ENCODE data around the gene PPP1CB.

Gene PPP1CB

DNA sequence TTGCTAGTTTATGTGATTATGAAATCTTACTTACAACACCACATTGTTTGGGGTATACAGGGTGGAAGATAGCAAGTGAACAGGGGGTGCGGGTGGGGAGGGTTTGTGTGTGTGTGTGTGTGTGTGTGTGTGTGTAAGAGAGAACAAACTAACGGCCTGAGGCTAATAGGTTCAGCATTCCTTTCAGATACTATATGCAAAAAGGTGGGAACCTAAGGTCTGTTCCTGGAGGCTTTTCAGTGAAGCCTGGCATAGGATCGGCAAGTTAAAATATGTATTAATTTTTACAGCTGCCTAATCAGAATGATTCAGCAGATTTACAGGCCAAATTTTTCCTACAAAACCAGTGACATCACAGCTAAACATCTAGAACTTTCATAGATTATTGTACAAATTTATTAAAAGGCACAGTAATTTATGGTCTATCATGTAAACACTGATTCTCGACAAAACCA is 51.4 kb downstream of the PPP1CB start:
- Histone ChIP-seq H3K4me2 (no peak overlapping the region), H3K4me1 (no peaks in the 10 kb centered on the region), H3K27me3 (no peaks in the 10 kb centered on the region), H3K9me3 (no peaks in the 10 kb centered on the region), H3K36me3 (peaks cover 85% of the 10 kb centered on the region), H3K27ac (no peak overlapping the region), H3K9ac (no peak overlapping the region), H4K20me1 (peaks cover 29% of the 10 kb centered on the region), H3K4me3 (no peak overlapping the region)
- no peak for TF ChIP-seq Cebpa-rat (IDR thresholded peaks at IDR 0.05)

DNA sequence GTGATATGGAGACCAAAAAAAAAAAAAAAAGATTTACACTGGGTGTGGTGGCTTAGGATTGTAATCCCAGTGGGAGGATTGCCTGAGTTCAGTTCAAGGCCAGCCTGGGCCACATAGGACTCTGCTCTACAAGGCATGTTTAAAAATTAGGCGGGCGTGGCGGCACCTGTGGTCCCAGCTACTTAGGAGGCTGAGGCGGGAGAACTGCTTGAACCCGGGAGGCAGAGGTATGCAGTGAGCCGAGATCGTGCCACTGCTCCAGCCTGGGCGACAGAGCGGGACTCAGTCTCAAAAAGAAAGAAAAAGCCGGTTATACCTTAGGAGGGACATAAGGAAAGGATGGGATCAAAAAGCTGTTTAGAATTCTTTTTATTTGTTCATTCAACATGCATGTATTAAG is 58.3 kb downstream of the PPP1CB start:
- H3K9me3 ChIP-seq, result peaks cover 16% of the 10 kb centered on the region
- H3K27ac ChIP-seq, result no peak overlapping the region
- H3K9ac ChIP-seq, result no peak overlapping the region
- peaks cover 38% of the 10 kb centered on the region for H3K36me3 ChIP-seq
- H3K4me2 ChIP-seq, result peak overlapping the region; percentile 29
- TF ChIP-seq Cebpa-rat (IDR thresholded peaks at IDR 0.05), result no peak
- H3K27me3 ChIP-seq, result no peaks in the 10 kb centered on the region
- H3K4me1 ChIP-seq, result peaks cover 9% of the 10 kb centered on the region; the same call in 1 of the 2 replicates
- H3K4me3 ChIP-seq, result 0 out of 2 replicates have a peak overlapping the region, but pooled peaks have one; percentile 36
- no peaks in the 10 kb centered on the region for H4K20me1 ChIP-seq

DNA sequence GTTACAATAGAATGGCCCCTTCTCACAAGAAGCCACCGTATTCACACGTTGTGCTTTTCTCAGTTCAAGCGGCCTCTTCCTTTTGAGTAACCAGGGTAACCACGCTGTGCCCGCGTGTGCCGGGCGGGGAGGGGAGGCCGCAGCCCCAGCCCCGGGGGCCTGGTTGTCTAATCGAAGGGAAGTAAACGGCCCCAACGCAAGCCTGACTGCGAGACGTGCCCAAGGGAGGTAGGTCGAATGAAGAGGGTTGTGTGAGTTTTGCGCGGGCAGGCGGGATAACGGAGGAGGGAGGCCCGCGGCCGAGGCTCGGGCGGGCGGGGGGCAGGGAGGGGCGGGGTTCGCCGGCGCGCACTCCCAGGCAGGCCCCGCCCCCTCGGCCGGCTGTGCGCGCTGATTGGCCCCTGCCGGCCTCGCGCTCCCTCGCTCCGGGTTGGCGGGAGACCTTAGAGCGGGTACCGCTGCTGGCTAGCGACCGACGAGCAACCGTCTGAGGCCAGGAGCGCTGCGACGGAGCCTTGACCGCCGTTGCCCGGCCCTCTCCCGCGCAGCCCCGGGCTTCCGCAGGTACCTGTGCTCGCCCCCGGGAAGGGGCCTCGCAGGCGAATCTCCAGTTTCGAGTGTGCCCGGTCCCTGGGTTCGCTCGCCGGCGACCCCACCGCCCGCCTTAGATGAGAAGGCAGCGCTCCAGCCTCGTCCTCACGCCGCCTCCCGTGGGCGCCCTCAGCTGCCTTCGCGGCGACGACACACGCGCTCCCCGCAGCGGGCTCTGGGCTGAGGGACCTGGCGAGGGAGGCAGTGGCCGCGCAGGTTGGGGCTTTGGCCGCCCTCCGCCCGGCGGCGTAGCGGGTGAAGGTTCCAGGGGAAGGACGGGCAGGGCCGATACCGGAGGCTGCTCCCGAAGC is 59.0 kb downstream of the PPP1CB start, which contains the start of gene SPDYA:
SPDYA (plus strand) TSS at position 451 of the 902 bp plus-strand sequence. CDS start 5,181 bp downstream, outside the sequence.
- Histone ChIP-seq H3K36me3 (peaks cover 31% of the 10 kb centered on the region), H3K27ac (no peak within 1 kb of the TSS), H3K27me3 (no peaks in the 10 kb centered on the region), H3K4me1 (peaks cover 9% of the 10 kb centered on the region; the same call in 1 of the 2 replicates), H3K4me3 (peak within 1 kb of the TSS; percentile 36; the same call in 1 of the 2 replicates), H3K4me2 (peak within 1 kb of the TSS; percentile 29), H3K9ac (no peak within 1 kb of the TSS), H3K9me3 (peaks cover 16% of the 10 kb centered on the region), H4K20me1 (no peaks in the 10 kb centered on the region)
- TF ChIP-seq Cebpa-rat (IDR thresholded peaks at IDR 0.05), result no peak

DNA sequence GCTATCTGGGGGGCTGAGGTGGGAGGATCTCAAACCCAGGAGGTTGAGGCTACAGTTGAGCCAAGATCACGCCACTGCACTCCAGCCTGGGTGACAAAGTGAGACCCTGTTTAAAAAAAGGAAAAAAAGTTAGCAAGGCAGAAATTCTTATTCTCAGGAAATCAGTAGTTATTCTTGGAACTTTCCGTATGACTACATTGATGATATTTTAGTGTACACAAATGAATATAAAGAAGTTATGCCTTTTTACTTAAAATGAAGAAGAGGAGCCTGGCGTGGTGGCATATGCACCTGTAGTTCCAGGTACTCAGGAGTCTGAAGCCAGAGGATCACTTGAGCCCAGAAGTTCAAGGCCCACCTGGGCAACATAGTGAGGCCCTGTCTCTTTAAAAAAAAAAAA is 66.4 kb downstream of the PPP1CB start:
- Histone ChIP-seq H3K27me3 (no peaks in the 10 kb centered on the region), H3K4me3 (no peak overlapping the region), H3K9ac (no peak overlapping the region), H3K9me3 (no peaks in the 10 kb centered on the region), H3K4me2 (no peak overlapping the region), H3K27ac (no peak overlapping the region), H3K4me1 (no peaks in the 10 kb centered on the region), H4K20me1 (no peaks in the 10 kb centered on the region), H3K36me3 (no peaks in the 10 kb centered on the region)
- no peak for TF ChIP-seq Cebpa-rat (IDR thresholded peaks at IDR 0.05)

DNA sequence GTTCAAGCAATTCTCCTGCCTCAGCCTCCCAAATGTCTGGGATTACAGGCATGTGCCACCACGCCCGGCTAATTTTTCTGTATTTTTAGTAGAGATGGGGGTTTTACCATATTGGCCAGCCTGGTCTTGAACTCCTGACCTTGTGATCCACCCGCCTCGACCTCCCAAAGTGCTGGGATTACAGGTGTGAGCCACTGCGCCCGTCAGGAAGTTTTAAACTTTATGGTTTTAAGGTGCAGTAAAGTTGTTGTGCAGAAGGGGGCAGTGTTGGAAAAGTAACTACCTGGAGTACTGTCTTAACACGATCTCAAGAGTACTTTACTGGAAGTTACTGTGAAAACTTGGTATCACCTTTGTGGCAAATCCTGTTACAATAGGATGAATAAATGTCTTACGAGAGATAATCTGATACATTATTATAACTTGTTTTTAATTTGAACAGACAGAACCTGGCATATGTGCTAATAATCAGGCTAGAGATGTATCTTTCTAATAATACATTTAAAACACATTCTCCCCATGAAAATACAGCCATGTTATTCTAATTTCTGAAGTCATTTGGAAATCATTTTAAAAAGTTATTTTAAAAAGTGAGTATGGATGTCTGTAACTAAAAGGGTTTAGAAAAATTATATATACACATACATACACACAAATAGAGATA is 69.8 kb downstream of the PPP1CB start:
- no peaks in the 10 kb centered on the region for H4K20me1 ChIP-seq
- no peak for TF ChIP-seq Cebpa-rat (IDR thresholded peaks at IDR 0.05)
- H3K27me3 ChIP-seq, result no peaks in the 10 kb centered on the region
- H3K4me2 ChIP-seq, result no peak overlapping the region
- H3K9me3 ChIP-seq, result no peaks in the 10 kb centered on the region
- H3K4me1 ChIP-seq, result no peaks in the 10 kb centered on the region
- no peak overlapping the region for H3K4me3 ChIP-seq
- no peak overlapping the region for H3K9ac ChIP-seq
- H3K27ac ChIP-seq, result no peak overlapping the region
- no peaks in the 10 kb centered on the region for H3K36me3 ChIP-seq

DNA sequence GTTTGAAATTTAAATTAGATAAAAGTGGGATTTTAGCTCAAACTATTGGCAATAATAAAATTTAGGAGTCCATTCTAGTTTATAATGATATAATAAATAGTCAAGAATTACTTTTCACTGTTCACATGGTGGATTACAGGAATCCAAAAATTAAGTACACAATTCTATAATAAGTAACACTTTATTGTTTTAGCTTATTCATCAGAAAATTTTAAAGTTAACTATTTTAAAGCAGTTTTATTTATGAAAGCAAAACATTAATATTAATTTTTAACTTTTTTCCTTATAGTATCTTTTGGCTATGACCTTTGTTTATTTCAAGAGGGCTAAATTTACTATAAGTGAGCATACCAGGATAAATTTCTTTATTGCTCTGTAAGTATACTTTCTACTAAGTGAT is 70.4 kb downstream of the PPP1CB start:
- Histone ChIP-seq H3K9me3 (no peaks in the 10 kb centered on the region), H3K36me3 (no peaks in the 10 kb centered on the region), H3K4me1 (no peaks in the 10 kb centered on the region), H3K27me3 (no peaks in the 10 kb centered on the region), H3K4me2 (no peak overlapping the region), H3K4me3 (no peak overlapping the region), H4K20me1 (no peaks in the 10 kb centered on the region), H3K27ac (no peak overlapping the region), H3K9ac (no peak overlapping the region)
- no peak for TF ChIP-seq Cebpa-rat (IDR thresholded peaks at IDR 0.05)

DNA sequence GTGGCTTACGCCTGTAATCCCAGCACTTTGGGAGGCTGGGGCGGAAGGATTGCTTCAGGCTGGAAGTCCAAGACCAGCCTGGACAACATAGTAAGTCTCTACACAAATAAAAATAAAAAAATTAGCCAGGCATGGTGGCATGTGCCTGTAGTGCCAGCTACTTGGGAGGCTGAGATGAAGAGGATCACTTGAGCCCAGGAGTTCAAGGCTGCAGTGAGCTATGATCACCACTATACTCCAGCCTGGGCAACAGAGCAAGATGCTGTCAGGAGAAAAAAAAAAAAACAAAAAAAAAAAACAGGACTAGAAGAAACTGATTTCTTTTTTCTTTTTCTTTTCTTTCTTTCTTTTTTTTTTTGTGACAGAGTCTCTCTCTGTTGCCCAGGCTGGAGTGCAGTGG is 72.6 kb downstream of the PPP1CB start:
- no peaks in the 10 kb centered on the region for H4K20me1 ChIP-seq
- no peak overlapping the region for H3K9ac ChIP-seq
- H3K36me3 ChIP-seq, result no peaks in the 10 kb centered on the region
- H3K4me2 ChIP-seq, result no peak overlapping the region
- no peaks in the 10 kb centered on the region for H3K4me1 ChIP-seq
- no peak overlapping the region for H3K27ac ChIP-seq
- H3K27me3 ChIP-seq, result no peaks in the 10 kb centered on the region
- no peaks in the 10 kb centered on the region for H3K9me3 ChIP-seq
- no peak for TF ChIP-seq Cebpa-rat (IDR thresholded peaks at IDR 0.05)
- H3K4me3 ChIP-seq, result no peak overlapping the region

DNA sequence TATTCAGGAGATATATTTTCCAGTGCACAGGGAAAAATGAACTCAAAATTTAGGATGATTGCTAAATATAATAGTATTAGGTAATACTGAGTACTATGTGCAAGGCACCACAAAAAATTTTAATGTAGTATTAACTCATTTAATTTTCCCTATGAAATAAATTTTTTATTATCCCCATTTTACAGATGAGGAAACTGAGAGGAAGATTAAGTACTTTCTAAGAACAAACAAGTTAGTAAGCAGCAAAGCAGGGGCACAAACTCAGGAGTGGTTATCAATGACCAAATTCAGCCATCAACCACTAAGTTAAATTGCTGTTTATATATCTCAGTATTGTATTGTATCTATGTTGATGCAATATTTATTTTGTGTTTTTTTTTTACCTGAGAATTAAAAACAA is 73.2 kb downstream of the PPP1CB start:
- no peaks in the 10 kb centered on the region for H4K20me1 ChIP-seq
- H3K9ac ChIP-seq, result no peak overlapping the region
- no peak overlapping the region for H3K4me2 ChIP-seq
- H3K4me1 ChIP-seq, result no peaks in the 10 kb centered on the region
- no peaks in the 10 kb centered on the region for H3K27me3 ChIP-seq
- H3K9me3 ChIP-seq, result no peaks in the 10 kb centered on the region
- no peak for TF ChIP-seq Cebpa-rat (IDR thresholded peaks at IDR 0.05)
- H3K36me3 ChIP-seq, result no peaks in the 10 kb centered on the region
- H3K27ac ChIP-seq, result no peak overlapping the region
- H3K4me3 ChIP-seq, result no peak overlapping the region

DNA sequence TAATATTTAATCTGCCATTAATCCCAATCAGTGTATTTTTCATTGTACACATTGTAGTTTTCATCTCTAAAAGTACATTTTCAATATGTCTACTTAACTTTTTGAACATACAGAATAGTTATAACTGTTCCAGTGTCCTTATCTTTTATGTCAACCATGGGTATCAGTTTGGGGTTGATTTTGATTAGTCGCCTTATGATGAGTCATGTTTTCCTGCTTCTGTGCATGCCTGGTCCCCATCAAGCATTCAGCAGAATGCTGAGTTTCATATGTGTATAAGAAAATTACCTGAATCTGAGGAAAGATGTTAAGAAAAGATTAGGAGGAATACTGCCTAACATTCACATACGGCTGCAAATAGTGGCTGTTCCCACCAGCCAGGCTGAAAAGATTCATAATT is 76.8 kb downstream of the PPP1CB start:
- Histone ChIP-seq H3K36me3 (no peaks in the 10 kb centered on the region), H3K4me2 (no peak overlapping the region), H3K4me1 (no peaks in the 10 kb centered on the region), H4K20me1 (no peaks in the 10 kb centered on the region), H3K4me3 (no peak overlapping the region), H3K27me3 (no peaks in the 10 kb centered on the region), H3K9ac (no peak overlapping the region), H3K9me3 (no peaks in the 10 kb centered on the region), H3K27ac (no peak overlapping the region)
- no peak for TF ChIP-seq Cebpa-rat (IDR thresholded peaks at IDR 0.05)
